Stimulated activated CD8-positive, alpha-beta memory T cell treated with anti-CD3 and anti-CD28 coated beads, Interleukin-2, amount 100 ng/mL, for 1 hour (primary cell): ENCODE results near the gene SCAF4.
"Not testable (repeated sequence)": the region's sequence is repeated elsewhere in the genome, so short reads cannot be mapped to it uniquely, and the experiment has no call there.

ENCODE experiments used
- DNase-seq, 2 donors: peaks; one replicate each; pipeline ENCODE4 v3.0.0-alpha.2; 2020; ENCODE audit warnings: low read depth in 2 of 2

SCAF4 gene

DNA sequence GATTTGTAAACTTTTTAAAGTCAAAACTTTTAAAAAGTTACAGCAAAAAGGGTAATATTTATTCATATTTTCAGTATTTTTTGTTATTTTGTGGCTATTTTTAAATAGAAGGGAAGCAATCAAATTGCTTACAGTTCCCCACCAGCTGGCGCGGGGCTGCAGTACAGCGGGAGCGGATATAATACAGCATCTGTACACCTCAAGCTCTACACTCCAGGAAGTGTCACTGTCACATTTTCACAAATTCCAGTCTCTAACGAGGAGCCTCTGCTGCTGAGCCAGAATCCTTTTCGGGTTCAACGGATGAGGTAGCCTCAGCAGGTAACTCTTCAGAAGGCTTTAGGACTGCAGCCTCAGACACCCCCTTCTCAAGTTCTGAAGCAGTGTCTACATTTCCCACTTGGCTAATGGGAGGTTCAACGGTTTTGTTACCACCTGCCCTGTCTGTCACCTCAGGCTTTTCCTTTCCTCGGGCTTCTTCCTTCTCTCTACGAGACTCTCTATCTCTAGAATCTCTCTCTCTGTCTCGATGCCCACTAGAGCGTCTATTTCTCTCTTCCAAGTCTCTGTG is 60.7 kb downstream of the SCAF4 start:
- no peak for DNase-seq

DNA sequence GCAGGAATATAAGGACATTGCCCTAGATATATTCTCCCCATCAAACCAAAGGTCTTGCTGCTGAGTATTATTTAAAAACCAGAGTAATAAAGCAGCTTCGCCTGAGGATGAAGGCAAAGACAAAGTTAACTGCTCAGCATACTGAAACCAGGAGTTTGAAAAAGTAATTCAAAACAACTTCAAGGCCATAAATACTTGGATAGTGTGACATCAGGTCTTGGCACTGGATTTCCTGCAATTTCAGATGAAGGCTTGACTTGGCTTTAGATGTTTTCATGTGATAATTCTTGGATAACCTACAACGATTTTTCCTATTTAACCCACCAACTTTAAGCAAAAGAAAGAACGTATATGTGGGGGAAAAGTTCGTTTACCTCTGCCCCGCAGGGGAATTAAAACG is 61.8 kb downstream of the SCAF4 start:
- DNase-seq, result no peak

DNA sequence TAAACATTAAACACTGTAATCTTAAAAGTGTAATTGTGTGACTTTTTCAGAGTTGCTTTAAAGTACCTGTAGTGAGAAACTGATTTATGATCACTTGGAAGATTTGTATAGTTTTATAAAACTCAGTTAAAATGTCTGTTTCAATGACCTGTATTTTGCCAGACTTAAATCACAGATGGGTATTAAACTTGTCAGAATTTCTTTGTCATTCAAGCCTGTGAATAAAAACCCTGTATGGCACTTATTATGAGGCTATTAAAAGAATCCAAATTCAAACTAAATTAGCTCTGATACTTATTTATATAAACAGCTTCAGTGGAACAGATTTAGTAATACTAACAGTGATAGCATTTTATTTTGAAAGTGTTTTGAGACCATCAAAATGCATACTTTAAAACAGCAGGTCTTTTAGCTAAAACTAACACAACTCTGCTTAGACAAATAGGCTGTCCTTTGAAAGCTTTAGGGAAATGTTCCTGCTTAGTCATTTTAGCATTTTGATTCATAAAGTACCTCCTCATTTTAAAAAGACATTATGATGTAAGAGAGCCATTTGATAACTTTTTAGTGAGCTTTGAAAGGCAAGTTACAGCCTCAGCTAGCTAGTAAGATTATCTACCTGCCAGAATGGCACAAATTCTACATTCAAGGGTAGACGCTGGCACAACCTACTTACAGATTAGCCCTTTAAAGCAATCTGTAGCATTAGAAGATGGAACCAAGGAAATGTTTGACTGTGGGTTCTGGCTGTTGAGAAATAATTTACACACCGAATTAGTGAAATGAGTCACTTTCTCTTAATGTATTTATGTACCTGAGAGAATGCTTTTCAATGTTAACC is 63.0 kb downstream of the SCAF4 start:
- no peak for DNase-seq

DNA sequence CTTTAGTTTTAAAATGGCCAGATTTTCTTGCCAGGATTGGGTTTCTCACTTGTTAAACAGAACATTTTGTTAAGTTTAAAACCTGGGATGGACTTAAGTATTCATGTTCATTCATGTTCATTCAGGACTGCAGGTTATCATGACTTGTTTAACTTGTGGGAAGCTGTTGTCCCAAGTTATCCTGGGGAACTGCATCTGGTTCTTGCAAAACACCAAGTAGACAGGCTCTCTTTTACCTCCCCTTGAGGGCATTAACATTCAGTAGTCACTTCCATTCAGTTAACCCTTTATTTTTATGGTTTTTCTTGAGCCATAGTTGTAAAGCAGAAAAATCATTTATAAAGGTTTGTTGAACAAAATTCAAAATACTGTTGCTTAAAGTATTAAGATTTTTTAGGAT is 64.3 kb downstream of the SCAF4 start:
- no peak for DNase-seq

DNA sequence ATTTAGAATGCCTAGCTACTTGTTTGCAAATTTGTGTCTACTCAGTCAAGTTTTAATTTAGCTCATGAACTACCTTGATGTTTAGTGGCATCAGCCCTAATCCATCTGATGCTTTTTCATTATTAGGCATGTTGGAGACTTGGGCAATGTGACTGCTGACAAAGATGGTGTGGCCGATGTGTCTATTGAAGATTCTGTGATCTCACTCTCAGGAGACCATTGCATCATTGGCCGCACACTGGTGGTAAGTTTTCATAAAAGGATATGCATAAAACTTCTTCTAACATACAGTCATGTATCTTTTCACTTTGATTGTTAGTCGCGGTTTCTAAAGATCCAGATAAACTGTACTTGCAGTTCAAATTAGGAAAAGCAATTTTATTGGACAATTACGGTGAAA is 64.8 kb downstream of the SCAF4 start:
- DNase-seq, result no peak

DNA sequence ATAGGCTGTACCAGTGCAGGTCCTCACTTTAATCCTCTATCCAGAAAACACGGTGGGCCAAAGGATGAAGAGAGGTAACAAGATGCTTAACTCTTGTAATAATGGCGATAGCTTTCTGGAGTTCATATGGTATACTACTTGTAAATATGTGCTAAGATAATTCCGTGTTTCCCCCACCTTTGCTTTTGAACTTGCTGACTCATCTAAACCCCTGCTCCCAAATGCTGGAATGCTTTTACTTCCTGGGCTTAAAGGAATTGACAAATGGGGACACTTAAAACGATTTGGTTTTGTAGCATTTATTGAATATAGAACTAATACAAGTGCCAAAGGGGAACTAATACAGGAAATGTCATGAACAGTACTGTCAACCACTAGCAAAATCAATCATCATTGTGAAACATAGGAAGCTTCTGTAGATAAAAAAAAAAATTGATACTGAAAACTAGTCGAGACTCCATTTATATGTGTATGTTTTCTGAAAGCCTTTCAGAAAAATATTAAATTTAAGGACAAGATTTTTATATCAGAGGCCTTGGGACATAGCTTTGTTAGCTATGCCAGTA is 65.4 kb downstream of the SCAF4 start:
- no peak for DNase-seq

DNA sequence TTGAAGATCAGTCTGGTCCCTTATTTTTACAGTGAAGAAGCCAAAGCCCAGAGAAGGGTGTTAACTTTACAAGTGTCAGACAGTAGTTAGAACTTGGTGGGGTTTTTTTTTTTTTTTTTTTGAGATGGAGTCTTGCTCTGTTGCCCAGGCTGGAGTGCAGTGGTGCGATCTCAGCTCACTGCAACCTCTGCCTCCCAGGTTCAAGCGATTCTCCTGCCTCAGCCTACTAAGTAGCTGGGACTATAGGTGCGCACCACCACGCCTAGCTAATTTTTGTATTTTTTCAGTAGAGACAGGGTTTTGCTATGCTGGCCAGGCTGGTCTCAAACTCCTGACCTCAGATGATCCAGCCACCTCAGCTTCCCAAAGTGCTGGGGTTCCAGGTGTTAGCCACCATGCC is 66.0 kb downstream of the SCAF4 start:
- DNase-seq, result not testable (repeated sequence)

DNA sequence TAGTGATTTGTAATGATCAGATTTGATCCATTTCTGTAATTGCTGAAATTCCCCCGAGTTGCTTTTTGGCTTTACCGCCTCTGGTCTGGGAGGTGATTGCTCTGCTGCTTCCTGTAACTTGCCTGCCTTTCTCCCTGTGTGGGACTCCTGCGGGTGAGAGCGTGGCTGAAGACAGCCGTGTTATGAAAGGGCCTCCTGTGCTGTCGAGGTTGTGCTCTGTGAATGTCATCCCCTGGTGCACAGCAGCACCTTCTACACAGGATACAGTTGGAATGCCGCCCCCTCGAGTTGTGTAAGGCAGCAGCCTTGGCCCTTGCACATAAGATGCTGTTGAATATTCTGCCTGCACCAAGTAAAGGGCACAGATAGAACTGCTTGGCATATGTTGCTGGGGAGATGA is 66.5 kb downstream of the SCAF4 start:
- no peak for DNase-seq

DNA sequence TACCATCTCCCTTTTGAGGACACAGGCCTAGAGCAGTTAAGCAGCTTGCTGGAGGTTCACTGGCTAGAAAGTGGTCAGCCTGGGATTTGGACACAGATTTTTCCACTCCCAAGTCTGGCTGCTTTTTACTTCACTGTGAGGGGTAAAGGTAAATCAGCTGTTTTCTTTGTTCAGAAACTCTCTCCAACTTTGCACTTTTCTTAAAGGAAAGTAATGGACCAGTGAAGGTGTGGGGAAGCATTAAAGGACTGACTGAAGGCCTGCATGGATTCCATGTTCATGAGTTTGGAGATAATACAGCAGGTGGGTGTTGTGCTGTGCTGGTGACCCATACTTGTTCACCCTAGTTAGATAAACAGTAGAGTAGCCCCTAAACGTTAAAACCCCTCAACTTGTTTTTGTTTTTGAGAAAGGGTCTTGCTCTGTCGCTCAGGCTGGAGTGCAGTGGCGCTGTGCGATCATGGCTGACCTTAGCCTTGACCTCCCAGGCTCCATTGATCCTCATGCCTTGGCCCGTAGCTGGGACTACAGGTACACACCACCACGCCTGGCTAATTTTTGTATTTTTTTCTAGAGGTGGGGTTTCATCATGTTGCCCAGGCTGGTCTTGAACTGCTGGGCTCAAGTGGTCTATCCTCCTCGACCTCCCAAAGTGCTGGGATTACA is 68.2 kb downstream of the SCAF4 start:
- DNase-seq, result no peak

DNA sequence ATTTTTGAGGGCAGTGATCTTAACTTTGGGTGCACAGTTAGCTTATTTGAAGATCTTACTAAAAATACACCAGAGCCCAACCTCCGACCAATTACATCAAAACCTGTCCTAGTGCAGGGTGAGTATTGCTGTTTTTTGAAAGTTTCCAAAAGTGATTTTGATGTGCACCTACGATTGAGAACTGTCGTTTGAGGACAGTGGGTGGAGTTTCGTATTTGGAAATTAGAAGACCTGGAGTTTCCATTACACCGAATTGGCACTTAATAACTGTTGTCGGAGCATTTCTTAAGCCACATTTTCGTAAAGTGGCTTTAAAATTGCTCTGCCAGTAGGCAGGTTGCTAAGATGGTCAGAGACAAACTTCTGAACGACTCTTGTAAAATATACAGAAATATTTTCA is 71.3 kb downstream of the SCAF4 start:
- no peak for DNase-seq

DNA sequence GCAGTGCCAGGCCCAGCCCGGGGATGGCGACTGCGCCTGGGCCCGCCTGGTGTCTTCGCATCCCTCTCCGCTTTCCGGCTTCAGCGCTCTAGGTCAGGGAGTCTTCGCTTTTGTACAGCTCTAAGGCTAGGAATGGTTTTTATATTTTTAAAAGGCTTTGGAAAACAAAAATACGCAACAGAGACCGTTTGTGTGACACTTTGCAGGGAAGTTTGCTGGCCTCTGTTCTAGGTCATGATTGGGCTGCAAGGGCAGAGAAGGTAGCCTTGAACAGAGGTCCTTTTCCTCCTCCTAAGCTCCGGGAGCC is 71.7 kb downstream of the SCAF4 start:
- no peak for DNase-seq

DNA sequence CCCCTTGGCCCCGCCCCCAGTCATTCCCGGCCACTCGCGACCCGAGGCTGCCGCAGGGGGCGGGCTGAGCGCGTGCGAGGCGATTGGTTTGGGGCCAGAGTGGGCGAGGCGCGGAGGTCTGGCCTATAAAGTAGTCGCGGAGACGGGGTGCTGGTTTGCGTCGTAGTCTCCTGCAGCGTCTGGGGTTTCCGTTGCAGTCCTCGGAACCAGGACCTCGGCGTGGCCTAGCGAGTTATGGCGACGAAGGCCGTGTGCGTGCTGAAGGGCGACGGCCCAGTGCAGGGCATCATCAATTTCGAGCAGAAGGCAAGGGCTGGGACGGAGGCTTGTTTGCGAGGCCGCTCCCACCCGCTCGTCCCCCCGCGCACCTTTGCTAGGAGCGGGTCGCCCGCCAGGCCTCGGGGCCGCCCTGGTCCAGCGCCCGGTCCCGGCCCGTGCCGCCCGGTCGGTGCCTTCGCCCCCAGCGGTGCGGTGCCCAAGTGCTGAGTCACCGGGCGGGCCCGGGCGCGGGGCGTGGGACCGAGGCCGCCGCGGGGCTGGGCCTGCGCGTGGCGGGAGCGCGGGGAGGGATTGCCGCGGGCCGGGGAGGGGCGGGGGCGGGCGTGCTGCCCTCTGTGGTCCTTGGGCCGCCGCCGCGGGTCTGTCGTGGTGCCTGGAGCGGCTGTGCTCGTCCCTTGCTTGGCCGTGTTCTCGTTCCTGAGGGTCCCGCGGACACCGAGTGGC is 72.2 kb downstream of the SCAF4 start, which contains the start of gene SOD1:
TSS of gene SOD1 (plus strand) at position 158 of the 723 bp plus-strand sequence. CDS start at position 235, 77 bp downstream.
- peak; percentile 92 for DNase-seq

DNA sequence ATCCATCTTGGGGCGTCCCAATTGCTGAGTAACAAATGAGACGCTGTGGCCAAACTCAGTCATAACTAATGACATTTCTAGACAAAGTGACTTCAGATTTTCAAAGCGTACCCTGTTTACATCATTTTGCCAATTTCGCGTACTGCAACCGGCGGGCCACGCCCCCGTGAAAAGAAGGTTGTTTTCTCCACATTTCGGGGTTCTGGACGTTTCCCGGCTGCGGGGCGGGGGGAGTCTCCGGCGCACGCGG is 72.7 kb downstream of the SCAF4 start:
- no peak for DNase-seq

DNA sequence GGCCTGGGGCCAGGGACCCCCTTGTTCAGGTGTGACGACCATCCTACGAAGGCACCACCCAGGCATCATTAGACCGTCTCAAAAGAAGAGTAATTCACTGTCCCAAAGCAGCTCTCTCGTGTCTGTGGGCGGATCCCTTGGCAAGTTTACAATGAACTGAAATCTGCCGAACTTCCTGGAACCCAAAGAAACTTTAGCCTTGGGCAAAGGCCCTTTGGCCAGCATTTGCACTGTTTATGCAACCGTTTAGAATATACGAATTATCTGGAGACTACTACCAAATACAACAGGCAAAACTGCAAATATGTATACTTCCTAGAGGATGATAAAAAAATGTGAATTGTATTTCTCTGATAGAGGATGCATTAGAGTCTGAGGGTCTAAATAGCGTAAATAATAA is 73.9 kb downstream of the SCAF4 start:
- no peak for DNase-seq

DNA sequence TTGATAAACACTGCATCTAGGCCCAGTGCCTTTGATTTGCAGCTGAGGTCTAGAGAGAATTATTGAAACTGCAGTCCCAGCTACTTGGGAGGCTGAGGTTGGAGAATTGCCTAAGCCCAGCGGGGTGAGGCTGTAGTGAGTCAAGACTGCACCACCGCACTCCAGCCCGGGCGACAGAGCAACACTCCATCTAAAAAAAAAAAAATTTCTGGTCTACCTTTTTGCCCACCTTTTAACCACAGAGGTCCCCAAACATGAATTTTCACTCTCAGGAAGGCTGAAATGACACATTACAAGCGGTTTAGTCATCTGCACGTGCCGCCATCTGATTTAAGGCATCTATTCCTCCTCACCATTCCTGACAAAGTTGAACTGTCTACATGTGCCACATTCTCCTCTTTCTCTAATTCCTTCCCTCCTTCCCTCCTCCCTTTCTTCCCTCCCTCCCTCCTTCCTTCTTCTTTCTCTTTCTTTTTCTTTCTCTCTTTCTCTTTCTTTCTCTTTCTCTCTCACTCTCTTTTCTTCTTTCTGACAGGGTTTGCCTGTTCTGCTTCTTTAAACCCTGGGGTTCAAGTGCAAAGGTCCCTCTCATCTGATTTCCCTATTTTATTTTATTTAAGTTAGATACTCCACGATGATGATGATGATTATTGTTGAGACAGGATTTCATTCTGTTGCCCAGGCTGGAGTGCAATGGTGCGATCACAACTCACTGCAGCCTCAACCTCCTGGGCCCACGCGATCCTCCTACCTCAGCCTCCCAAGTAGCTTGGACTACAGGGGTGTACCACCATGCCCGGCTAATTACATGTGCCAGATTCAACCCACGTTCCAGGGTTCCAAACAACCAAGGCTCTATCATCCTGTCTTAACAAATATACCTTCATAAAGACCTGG is 75.5 kb downstream of the SCAF4 start:
- no peak for DNase-seq

DNA sequence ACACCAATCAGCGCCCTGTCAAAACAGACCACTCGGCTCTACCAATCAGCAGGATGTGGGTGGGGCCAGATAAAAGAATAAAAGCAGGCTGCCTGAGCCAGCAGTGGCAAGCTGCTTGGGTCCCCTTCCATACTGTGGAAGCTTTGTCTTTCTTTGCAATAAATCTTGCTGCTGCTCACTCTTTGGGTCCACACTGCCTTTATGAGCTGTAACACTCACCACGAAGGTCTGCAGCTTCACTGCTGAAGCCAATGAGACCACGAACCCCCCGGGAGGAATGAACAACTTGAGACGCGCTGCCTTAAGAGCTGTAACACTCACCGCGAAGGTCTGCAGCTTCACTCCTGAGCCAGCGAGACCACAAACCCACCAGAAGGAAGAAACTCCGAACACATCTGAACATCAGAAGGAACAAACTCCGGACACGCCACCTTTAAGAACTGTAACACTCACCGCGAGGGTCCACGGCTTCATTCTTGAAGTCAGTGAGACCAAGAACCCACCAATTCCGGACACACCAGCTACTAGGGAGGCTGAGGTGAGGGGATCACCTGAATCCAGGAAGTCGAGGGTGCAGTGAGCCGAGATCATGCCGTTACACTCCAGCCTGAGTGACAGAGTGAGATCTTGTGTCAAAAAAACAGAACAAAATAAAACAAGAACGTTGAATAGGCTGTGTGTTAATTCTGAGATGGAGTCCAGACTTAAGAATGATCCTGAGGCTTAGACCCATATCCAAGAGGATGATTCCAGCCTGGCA is 76.9 kb downstream of the SCAF4 start:
- not testable (repeated sequence) for DNase-seq

DNA sequence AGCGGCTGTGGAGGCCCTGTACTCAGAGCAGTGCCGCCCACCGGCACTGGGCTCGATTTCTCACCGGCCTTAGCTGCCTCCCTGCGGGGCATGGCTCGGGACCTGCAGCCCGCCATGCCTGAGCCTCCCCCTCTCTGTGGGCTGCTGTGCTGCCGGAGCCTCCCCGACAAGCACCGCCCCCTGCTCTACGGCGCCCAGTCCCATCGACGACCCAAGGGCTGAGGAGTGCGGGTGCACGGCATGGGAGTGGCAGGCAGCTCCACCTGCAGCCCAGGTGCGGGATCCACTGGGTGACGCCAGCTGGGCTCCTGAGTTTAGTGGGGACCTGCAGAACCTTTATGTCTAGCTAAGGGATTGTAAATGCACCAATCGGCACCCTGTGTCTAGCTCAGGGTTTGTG is 77.6 kb downstream of the SCAF4 start:
- DNase-seq, result no peak

DNA sequence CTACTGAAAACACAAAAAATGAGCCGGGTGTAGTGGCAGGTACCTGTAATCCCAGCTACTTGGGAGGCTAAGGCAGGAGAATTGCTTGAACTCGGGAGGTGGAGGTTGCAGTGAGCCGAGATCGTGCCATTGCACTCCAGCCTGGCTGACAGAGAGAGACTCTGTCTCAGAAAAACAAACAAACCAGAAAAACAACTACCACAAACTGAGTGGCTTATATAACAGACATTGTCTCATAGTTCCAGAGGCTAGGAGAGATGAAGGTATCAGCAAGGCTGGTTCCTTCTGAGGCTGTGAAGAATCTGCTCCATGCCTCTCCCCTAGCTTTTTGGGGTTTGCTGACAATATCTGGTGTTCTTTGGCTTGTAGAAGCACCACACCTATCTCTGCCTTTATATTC is 80.4 kb downstream of the SCAF4 start:
- DNase-seq, result not testable (repeated sequence)

DNA sequence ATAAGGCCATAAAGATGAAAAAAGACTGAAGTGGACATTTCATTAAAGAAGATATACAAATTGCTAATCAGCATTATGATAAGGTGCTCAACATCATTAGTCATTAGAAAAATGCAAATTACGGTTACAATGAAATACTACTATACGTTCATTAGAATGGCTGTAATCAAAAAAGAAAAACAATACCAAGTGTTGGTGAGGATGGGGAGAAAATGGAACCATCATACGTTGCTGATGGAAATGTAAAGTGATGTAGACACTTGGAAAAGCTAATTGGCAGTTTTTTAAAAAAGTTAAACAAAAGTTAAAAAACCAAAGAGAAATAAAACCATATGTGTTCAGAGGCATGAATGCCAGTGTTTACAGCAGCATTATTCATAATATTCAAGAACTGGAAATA is 81.0 kb downstream of the SCAF4 start:
- DNase-seq, result no peak

DNA sequence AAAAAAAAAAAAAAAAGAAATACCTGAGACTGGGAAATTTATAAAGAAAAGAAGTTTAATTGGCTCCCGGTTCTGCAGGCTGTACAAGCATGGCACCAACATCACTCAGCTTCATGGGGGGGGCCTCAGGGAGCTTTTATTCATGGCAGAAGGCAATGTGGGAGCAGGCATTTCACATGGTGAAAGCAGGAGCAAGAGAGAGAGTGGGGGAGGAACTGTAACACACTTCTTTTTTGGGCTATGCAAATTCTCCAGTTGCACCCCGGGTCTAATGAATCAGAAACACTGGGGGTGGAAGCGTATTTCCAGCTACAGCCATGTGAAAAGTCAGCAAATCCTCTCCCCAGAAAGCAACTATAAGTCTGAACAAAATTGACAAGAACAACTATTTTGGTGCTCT is 84.3 kb downstream of the SCAF4 start:
- DNase-seq, result no peak

DNA sequence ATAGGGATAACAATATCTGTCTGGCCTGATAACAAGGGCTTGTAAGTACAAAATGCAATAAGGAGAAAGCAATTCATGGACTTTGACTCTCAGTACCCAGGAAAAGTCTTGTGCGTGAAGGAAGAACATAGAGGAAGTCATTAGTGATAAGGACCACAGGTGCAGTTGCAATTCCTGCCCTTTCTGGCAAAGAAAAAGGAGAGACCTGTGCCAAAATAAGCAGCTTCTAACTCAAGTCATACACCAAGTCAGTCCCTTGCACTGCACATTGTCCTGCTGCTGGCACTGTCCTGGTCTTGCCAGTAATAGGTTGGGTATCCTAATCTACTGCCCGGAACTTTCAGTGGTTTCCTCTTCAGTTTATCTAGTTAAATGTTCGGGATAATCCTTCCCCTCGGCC is 87.3 kb downstream of the SCAF4 start:
- DNase-seq, result no peak
